Left lung (tissue), 10 donors: ENCODE measurements around the gene XRCC2. TPM values are rescaled to one million over a fixed set of nuclear protein-coding genes. Genes with fewer than 3 reads are reported as not detected.

Experiments used
- ATAC-seq: fragments of 200-7000 bp; cut with Tn5 transposase; one replicate; pipeline ENCODE4 v1.9.1; 2020; ENCODE audit warnings: moderate library complexity
- DNase-seq, 4 donors: peaks; one replicate each; pipeline ENCODE4 v3.0.0-alpha.2; 2013 to 2020
- H3K27ac ChIP-seq, 2 donors: fragments of 200-600 bp; sonication (generic) in 1 of 2; one replicate each; pipeline versions ENCODE4 v1.5.0 to v1.8.0; 2020 to 2021
- H3K27me3 ChIP-seq, 2 donors: fragments of 200-600 bp; sonication (generic) in 1 of 2; one replicate each; pipeline versions ENCODE4 v1.5.0 to v1.8.0; 2020 to 2021
- H3K36me3 ChIP-seq, 2 donors: fragments of 200-600 bp; sonication (generic) in 1 of 2; one replicate each; pipeline versions ENCODE4 v1.5.0 to v1.8.0; 2020 to 2021
- H3K4me1 ChIP-seq, 2 donors: fragments of 200-600 bp; one replicate each; pipeline ENCODE4 v1.8.0; 2021
- H3K4me3 ChIP-seq, 2 donors: fragments of 200-600 bp; sonication (generic) in 1 of 2; one replicate each; pipeline versions ENCODE4 v1.5.0 to v1.8.0; 2020 to 2021; ENCODE audit warnings: mild to moderate bottlenecking in 1 of 2
- H3K9me3 ChIP-seq, 2 donors: fragments of 200-600 bp; sonication (generic) in 1 of 2; one replicate each; pipeline versions ENCODE4 v1.5.0 to v1.8.0; 2020 to 2021
- intact Hi-C, 2 donors: fragments of 100-400 bp; cut with DNase I; formaldehyde crosslinking; loops; one replicate each; pipeline versions ENCODE4 v1.11.2 to v1.14.2; 2022
- polyA plus RNA-seq, 6 donors: library from polyadenylated mRNA; unstranded; fragments of 120-200 nt; gene quantifications; one replicate each; pipeline ENCODE4 v1.2.1, GENCODE V29; 2013; ENCODE audit not compliant: insufficient read length in 6 of 6
- total RNA-seq, 2 donors: library from RNA; stranded (reverse); fragmentation: NEBNext Ultra II Directional; extraction: Animal tissue kit (Norgen Biotek cat#: 25700); gene quantifications; one replicate each; pipeline ENCODE4 v1.2.1, GENCODE V29; 2021
- TF ChIP-seq, protein P1 (sequence below), 2 donors: fragments of 200-600 bp; sonication (generic) in 1 of 2; IDR thresholded peaks; one replicate each; pipeline versions ENCODE4 v1.5.0 to v1.8.0; 2021; ENCODE audit warnings: antibody characterized with exemption in 2 of 2
- donor health status: DM: no; HTN: yes; CAD: no.
- donor health status: DM: no; HTN: no; CAD: no.

XRCC2 gene
- total and polyA plus RNA-seq, 8 donors, result 1.8 to 14.3 (median 10.9) TPM

DNA sequence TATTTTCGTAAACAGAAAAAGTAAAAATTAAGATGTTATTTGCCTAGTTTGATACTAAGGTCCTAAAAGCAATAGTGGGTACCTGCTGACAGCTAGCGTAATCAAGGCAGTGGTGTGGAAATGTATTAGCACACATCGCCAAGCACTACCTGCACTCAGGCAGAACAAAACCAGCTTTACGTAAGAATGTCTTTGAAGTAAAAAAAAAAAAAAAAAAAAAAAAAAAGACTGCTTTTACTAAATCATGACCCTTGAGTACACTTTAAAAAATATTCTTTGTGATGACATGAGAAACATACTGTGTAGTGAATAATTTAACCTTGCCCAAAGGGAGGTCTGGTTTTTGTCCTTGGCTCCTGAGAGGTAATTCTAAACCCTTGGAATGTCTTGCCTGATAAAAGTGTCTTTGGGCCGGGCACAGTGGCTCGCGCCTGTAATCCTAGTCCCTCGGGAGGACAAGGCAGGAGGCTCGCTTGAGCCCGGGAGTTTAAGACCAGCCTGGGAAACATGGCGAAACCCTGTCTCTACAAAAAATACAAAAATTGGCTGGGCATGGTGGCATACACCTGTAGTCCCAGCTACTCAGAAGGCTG is 12.7 kb downstream of the XRCC2 start:
- TF ChIP-seq, protein P1, sequence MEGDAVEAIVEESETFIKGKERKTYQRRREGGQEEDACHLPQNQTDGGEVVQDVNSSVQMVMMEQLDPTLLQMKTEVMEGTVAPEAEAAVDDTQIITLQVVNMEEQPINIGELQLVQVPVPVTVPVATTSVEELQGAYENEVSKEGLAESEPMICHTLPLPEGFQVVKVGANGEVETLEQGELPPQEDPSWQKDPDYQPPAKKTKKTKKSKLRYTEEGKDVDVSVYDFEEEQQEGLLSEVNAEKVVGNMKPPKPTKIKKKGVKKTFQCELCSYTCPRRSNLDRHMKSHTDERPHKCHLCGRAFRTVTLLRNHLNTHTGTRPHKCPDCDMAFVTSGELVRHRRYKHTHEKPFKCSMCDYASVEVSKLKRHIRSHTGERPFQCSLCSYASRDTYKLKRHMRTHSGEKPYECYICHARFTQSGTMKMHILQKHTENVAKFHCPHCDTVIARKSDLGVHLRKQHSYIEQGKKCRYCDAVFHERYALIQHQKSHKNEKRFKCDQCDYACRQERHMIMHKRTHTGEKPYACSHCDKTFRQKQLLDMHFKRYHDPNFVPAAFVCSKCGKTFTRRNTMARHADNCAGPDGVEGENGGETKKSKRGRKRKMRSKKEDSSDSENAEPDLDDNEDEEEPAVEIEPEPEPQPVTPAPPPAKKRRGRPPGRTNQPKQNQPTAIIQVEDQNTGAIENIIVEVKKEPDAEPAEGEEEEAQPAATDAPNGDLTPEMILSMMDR (IDR thresholded peaks at IDR 0.05), result no peak
- intact Hi-C loops, result no loop called here

DNA sequence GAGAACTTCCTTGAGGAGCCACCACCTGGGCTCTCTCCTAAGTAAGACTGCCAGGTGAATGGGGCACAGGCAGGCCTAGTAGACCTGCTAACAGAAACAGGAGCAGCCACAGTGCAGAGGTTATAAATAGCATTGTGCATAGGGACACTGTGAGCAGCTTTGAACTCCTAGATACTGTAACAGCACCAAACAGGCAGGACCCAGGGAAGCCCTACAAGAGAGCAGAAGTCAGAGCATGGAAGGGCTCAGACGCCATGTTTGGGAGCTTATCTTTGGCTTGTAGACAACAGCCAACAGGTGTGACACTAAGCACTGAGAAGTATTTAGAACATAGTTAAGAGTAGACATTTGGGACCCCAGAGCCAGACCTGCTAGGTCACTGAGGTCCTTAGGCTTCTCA is 14.5 kb downstream of the XRCC2 start:
- Histone ChIP-seq H3K4me1 (no peaks in the 10 kb centered on the region), H3K27me3 (no peaks in the 10 kb centered on the region), H3K27ac (no peak overlapping the region), H3K36me3 (no peaks in the 10 kb centered on the region), H3K9me3 (no peaks in the 10 kb centered on the region), H3K4me3 (no peak overlapping the region)
- TF ChIP-seq, protein P1 (IDR thresholded peaks at IDR 0.05), result no peak
- ATAC-seq, result no peak
- DNase-seq, result no peak
- intact Hi-C loops, result no loop called here

More for the DNA sequence above, 12.7 kb downstream of the XRCC2 start:
- Histone ChIP-seq H3K4me3 (no peak overlapping the region), H3K27ac (no peak overlapping the region), H3K27me3 (no peaks in the 10 kb centered on the region), H3K36me3 (no peaks in the 10 kb centered on the region), H3K4me1 (no peaks in the 10 kb centered on the region), H3K9me3 (no peaks in the 10 kb centered on the region)
- DNase-seq, result no peak
- no peak for ATAC-seq

DNA sequence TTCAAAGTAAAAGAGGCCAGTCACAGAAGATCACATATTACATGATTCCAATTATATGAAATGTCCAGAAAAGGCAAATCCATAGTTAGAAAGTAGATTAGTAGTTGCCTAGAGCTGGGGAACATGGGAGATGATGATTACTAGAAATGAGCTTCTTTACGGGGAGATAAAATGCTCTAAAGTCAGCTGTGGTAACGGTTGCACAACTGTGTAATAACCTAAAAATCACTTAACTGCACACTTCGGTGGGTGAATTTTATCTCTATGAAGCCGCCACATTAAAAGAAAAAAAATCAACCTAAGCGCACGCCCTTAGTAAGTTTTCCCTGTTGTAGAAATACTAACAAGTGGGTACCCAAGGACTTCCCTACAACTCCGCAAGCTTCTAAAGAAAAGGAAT is 15.9 kb downstream of the XRCC2 start:
- no peak for ATAC-seq
- TF ChIP-seq, protein P1 (IDR thresholded peaks at IDR 0.05), result no peak
- H3K9me3 ChIP-seq, result no peaks in the 10 kb centered on the region
- H3K4me1 ChIP-seq, result no peaks in the 10 kb centered on the region
- no peaks in the 10 kb centered on the region for H3K36me3 ChIP-seq
- H3K4me3 ChIP-seq, result no peak overlapping the region
- no peaks in the 10 kb centered on the region for H3K27me3 ChIP-seq
- intact Hi-C loops, result no loop called here
- H3K27ac ChIP-seq, result no peak overlapping the region
- DNase-seq, result no peak

DNA sequence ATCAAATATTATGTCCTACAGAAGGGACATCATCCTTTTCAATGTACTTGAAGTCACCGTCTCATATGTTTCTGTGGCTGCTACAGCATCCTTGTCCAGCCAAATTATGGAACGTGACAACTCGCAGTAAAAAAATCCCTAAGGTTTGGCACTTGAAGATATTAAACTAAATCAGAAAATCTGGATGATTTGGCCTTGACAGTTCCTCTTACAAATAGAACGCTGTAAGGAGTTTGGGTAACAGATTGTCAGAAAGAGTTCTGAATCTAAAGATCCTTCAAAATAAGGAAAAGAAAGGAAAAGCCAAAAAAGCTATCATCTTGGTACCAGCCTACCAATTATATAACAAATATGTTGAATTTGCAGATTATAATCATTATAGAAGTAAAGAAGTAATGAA is 21.0 kb downstream of the XRCC2 start:
- DNase-seq, result no peak
- no peak overlapping the region for H3K27ac ChIP-seq
- intact Hi-C loops, result no loop called here
- no peaks in the 10 kb centered on the region for H3K36me3 ChIP-seq
- H3K4me3 ChIP-seq, result no peak overlapping the region
- TF ChIP-seq, protein P1 (IDR thresholded peaks at IDR 0.05), result no peak
- ATAC-seq, result no peak
- H3K9me3 ChIP-seq, result no peaks in the 10 kb centered on the region
- no peaks in the 10 kb centered on the region for H3K4me1 ChIP-seq
- no peaks in the 10 kb centered on the region for H3K27me3 ChIP-seq

DNA sequence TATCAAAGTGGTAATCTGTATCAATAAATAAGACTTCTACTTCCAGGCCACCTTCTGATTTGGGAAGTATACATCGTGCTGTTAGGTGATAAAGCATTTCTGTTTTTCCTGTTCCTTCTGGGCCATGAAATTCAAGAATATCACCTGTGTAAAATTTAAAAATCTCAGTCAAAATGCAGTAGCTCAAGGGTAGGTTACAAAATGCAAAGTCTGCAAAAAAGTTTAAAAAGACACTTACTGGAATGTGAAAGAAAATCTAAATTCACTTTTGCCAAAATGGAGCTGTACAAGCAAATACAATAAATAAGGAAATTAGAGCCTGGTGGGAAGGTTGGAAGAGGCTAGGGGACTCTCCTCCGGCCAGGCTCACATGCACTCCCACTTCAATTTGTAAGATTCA is 26.7 kb downstream of the XRCC2 start:
- DNase-seq, result no peak
- H3K27me3 ChIP-seq, result no peaks in the 10 kb centered on the region
- peaks cover 0 to 5% of the 10 kb centered on the region in 2 donors for H3K36me3 ChIP-seq
- H3K4me3 ChIP-seq, result no peak overlapping the region
- TF ChIP-seq, protein P1 (IDR thresholded peaks at IDR 0.05), result no peak
- no peaks in the 10 kb centered on the region for H3K9me3 ChIP-seq
- ATAC-seq, result no peak
- H3K4me1 ChIP-seq, result no peaks in the 10 kb centered on the region
- no peak overlapping the region for H3K27ac ChIP-seq
- intact Hi-C loops, result no loop called here
